ENCODE results near the gene SORT1. TPM values are rescaled to one million over a fixed set of nuclear protein-coding genes. Genes with fewer than 3 reads are reported as not detected.

Gene SORT1
- total and polyA plus RNA-seq, 2 of the 13 experiments (the other 11 are each of a cell fraction or from before 2014, with no cell fraction given): 32.4 to 93.0 TPM

DNA sequence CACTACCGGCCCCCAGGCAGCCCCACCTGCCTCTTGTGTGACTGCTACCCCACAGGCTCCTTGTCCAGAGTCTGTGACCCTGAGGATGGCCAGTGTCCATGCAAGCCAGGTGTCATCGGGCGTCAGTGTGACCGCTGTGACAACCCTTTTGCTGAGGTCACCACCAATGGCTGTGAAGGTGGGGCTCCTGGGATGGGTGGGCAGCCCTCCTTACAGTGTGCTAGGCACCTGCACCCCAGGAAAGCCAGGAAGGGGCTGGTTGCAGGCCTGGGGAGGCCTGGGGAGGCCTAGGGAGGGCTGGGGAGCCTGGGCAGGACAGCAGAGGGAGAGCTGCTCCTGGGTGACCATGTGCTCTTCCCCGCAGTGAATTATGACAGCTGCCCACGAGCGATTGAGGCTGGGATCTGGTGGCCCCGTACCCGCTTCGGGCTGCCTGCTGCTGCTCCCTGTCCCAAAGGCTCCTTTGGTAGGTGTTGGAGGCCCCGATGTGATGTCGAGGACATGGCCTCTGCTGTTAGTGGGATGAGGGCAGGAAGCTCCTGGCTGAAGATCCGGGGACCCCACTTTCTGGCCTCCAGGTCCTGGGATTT is 131.9 kb downstream of the SORT1 start (continued):
- TF ChIP-seq ZNF124 (CRISPR knock-in tag; IDR thresholded peaks at IDR 0.05) (no peak), NFKB2 (CRISPR knock-in tag; IDR thresholded peaks at IDR 0.05; ENCODE audit: borderline replicate concordance) (no peak), JDP2 (CRISPR knock-in tag; IDR thresholded peaks at IDR 0.05; ENCODE audit: borderline replicate concordance) (no peak), HOXA3 (CRISPR knock-in tag; IDR thresholded peaks at IDR 0.05) (no peak), ZNF441 (CRISPR knock-in tag; IDR thresholded peaks at IDR 0.05; ENCODE audit: borderline replicate concordance) (no peak), PHF8 (CRISPR knock-in tag; IDR thresholded peaks at IDR 0.05) (no peak), JUND (CRISPR knock-in tag; IDR thresholded peaks at IDR 0.05) (no peak)

DNA sequence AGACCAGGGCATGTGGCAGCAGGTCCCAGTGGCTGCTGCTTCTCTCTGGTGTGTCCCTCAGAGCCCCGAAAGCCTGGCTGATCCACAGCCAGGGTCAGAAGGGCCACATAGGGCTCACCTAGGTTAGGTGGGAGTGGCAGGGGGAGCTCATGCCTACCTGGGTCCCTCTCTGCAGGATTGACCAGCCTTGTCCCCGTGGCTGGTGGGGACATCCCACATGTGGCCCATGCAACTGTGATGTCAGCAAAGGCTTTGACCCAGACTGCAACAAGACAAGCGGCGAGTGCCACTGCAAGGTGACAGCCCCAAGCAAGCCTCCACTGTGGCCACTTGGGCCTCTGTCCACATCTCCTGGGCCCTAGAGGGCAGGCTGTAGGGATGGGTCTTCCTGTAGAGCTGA is 132.7 kb downstream of the SORT1 start:
- ATAC-seq (no peak), FAIRE-seq (no peak), DNase-seq (ENCODE audit: low spot score) (no peak)
- intact Hi-C loops (cut with micrococcal nuclease; ENCODE audit: unreplicated experiment) (no loop called here), in situ Hi-C loops (cut with HindIII; ENCODE audit: extremely low pct_ligation_motif_present, low pct_unique_long_range_greater_than_20kb) (loop anchor here (10.0 kb wide), 1 partner anchor 270 kb away; the partner anchor contains the start of gene GPR61)
- 100% methylated on average over 1 of the region's 4 CpGs for WGBS (ENCODE audit: low lambda C conversion rate)
- peaks cover 3 to 8% of the 10 kb centered on the region in 2 experiments; a peak in 3 of 5 replicates for H3K36me3 ChIP-seq (replicated peaks in 1 of 2; ENCODE audit: control insufficient read depth in 1 of 2, insufficient read depth in 2 of 2, low read length in 2 of 2)
- no TSS peak for BruUV-seq (replicated peaks)
- H2AFZ ChIP-seq (ENCODE audit: low read length): no peak overlapping the region
- no peak overlapping the region for H3K27ac ChIP-seq (ENCODE audit: extremely low read length, insufficient read depth, low read length)
- POLR2A ChIA-PET: interaction anchor here (1.8 kb wide), 1 partner anchor 133 kb away, joined by 6 read pairs; the partner anchor contains the start of gene SORT1
- no peaks in the 10 kb centered on the region for H3K79me2 ChIP-seq (ENCODE audit: insufficient read depth, low read length)
- H3K4me1 ChIP-seq (ENCODE audit: insufficient read depth, low read length): no peaks in the 10 kb centered on the region
- no peak overlapping the region for H3K4me2 ChIP-seq (ENCODE audit: low read depth, low read length)
- H3K27me3 ChIP-seq (ENCODE audit: control insufficient read depth in 1 of 2, insufficient read depth in 2 of 2, low read length in 2 of 2): no peaks in the 10 kb centered on the region
- H3K9ac ChIP-seq (ENCODE audit: insufficient read depth, low read depth, low read length): no peak overlapping the region
- CTCF ChIA-PET (ENCODE audit: low intra/inter-chr PET ratio, low total read pairs): interaction anchor here (3.0 kb wide), 1 partner anchor 134 kb away, joined by 76 read pairs; the partner anchor contains the start of gene SORT1
- no peak overlapping the region for H3K4me3 ChIP-seq (replicated peaks in 1 of 3; ENCODE audit: insufficient read depth in 1 of 3, low read depth in 2 of 3, low read length in 3 of 3)
- no peaks in the 10 kb centered on the region for H3K9me3 ChIP-seq (ENCODE audit: low read length)
- no peaks in the 10 kb centered on the region for H4K20me1 ChIP-seq (ENCODE audit: insufficient read depth, low read length)
- no peak for TF ChIP-seq ZNF33B (CRISPR knock-in tag; IDR thresholded peaks at IDR 0.05)
- TF ChIP-seq, protein P1, sequence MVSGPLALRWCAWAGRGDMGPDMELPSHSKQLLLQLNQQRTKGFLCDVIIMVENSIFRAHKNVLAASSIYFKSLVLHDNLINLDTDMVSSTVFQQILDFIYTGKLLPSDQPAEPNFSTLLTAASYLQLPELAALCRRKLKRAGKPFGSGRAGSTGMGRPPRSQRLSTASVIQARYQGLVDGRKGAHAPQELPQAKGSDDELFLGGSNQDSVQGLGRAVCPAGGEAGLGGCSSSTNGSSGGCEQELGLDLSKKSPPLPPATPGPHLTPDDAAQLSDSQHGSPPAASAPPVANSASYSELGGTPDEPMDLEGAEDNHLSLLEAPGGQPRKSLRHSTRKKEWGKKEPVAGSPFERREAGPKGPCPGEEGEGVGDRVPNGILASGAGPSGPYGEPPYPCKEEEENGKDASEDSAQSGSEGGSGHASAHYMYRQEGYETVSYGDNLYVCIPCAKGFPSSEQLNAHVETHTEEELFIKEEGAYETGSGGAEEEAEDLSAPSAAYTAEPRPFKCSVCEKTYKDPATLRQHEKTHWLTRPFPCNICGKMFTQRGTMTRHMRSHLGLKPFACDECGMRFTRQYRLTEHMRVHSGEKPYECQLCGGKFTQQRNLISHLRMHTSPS (CRISPR knock-in tag; IDR thresholded peaks at IDR 0.05; ENCODE audit: low read depth): no peak
- no peak for TF ChIP-seq KDM1A (CRISPR knock-in tag; IDR thresholded peaks at IDR 0.05)
- no peak for TF ChIP-seq MTF1 (CRISPR knock-in tag; IDR thresholded peaks at IDR 0.05)
- no peak for TF ChIP-seq SRF (IDR thresholded peaks at IDR 0.05; ENCODE audit: low read depth, low read length)
- TF ChIP-seq SMC3 (IDR thresholded peaks at IDR 0.05; ENCODE audit: low read length): no peak
- TF ChIP-seq MED1 (CRISPR knock-in tag; IDR thresholded peaks at IDR 0.05): no peak
- no peak for TF ChIP-seq ZFP37 (CRISPR knock-in tag; IDR thresholded peaks at IDR 0.05; ENCODE audit: borderline replicate concordance)
- no peak for TF ChIP-seq TAF1 (CRISPR knock-in tag; IDR thresholded peaks at IDR 0.05)
- TF ChIP-seq, protein P2, sequence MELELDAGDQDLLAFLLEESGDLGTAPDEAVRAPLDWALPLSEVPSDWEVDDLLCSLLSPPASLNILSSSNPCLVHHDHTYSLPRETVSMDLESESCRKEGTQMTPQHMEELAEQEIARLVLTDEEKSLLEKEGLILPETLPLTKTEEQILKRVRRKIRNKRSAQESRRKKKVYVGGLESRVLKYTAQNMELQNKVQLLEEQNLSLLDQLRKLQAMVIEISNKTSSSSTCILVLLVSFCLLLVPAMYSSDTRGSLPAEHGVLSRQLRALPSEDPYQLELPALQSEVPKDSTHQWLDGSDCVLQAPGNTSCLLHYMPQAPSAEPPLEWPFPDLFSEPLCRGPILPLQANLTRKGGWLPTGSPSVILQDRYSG (CRISPR knock-in tag; IDR thresholded peaks at IDR 0.05): no peak
- TF ChIP-seq, protein P3, sequence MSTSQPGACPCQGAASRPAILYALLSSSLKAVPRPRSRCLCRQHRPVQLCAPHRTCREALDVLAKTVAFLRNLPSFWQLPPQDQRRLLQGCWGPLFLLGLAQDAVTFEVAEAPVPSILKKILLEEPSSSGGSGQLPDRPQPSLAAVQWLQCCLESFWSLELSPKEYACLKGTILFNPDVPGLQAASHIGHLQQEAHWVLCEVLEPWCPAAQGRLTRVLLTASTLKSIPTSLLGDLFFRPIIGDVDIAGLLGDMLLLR (CRISPR knock-in tag; IDR thresholded peaks at IDR 0.05): no peak
- TF ChIP-seq, protein P4, sequence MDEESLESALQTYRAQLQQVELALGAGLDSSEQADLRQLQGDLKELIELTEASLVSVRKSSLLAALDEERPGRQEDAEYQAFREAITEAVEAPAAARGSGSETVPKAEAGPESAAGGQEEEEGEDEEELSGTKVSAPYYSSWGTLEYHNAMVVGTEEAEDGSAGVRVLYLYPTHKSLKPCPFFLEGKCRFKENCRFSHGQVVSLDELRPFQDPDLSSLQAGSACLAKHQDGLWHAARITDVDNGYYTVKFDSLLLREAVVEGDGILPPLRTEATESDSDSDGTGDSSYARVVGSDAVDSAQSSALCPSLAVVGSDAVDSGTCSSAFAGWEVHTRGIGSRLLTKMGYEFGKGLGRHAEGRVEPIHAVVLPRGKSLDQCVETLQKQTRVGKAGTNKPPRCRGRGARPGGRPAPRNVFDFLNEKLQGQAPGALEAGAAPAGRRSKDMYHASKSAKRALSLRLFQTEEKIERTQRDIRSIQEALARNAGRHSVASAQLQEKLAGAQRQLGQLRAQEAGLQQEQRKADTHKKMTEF (CRISPR knock-in tag; IDR thresholded peaks at IDR 0.05): no peak
- TF ChIP-seq KLF6 (CRISPR knock-in tag; IDR thresholded peaks at IDR 0.05): no peak
